Measurements from ENCODE around the gene CAMTA1. TPM values are rescaled to one million over a fixed set of nuclear protein-coding genes. Genes with fewer than 3 reads are reported as not detected.

The CAMTA1 gene
- total RNA-seq, 1 donor from 2014 or later = 63.8 TPM

GRCh38 chr1:7478142-7478790 lies 693.0 kb downstream of the CAMTA1 start:
- no peaks in the 10 kb centered on the region for H3K27me3 Mint-ChIP-seq (ENCODE audit: low read depth)
- no peak overlapping the region for H3K4me3 Mint-ChIP-seq (ENCODE audit: unreplicated experiment)
- TF ChIP-seq, protein P1, sequence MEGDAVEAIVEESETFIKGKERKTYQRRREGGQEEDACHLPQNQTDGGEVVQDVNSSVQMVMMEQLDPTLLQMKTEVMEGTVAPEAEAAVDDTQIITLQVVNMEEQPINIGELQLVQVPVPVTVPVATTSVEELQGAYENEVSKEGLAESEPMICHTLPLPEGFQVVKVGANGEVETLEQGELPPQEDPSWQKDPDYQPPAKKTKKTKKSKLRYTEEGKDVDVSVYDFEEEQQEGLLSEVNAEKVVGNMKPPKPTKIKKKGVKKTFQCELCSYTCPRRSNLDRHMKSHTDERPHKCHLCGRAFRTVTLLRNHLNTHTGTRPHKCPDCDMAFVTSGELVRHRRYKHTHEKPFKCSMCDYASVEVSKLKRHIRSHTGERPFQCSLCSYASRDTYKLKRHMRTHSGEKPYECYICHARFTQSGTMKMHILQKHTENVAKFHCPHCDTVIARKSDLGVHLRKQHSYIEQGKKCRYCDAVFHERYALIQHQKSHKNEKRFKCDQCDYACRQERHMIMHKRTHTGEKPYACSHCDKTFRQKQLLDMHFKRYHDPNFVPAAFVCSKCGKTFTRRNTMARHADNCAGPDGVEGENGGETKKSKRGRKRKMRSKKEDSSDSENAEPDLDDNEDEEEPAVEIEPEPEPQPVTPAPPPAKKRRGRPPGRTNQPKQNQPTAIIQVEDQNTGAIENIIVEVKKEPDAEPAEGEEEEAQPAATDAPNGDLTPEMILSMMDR (IDR thresholded peaks at IDR 0.05) = no peak
- no peaks in the 10 kb centered on the region for H3K36me3 Mint-ChIP-seq (ENCODE audit: low read depth)
- no peaks in the 10 kb centered on the region for H3K9me3 Mint-ChIP-seq (ENCODE audit: low read depth)
- peak overlapping the region; percentile 64 for H3K27ac Mint-ChIP-seq (ENCODE audit: unreplicated experiment)
- DNase-seq (ENCODE audit: low spot score) = no peak
- H3K4me1 Mint-ChIP-seq (ENCODE audit: low read depth) = peaks cover 16% of the 10 kb centered on the region

GRCh38 chr1:7478809-7479499 lies 693.7 kb downstream of the CAMTA1 start:
- TF ChIP-seq, protein P1 (IDR thresholded peaks at IDR 0.05) = no peak
- Mint-ChIP-seq H3K27ac (ENCODE audit: unreplicated experiment) (peak overlapping the region; percentile 64), H3K4me3 (ENCODE audit: unreplicated experiment) (no peak overlapping the region), H3K27me3 (ENCODE audit: low read depth) (no peaks in the 10 kb centered on the region), H3K4me1 (ENCODE audit: low read depth) (peaks cover 17% of the 10 kb centered on the region), H3K36me3 (ENCODE audit: low read depth) (no peaks in the 10 kb centered on the region), H3K9me3 (ENCODE audit: low read depth) (no peaks in the 10 kb centered on the region)
- DNase-seq (ENCODE audit: low spot score) = no peak

DNA sequence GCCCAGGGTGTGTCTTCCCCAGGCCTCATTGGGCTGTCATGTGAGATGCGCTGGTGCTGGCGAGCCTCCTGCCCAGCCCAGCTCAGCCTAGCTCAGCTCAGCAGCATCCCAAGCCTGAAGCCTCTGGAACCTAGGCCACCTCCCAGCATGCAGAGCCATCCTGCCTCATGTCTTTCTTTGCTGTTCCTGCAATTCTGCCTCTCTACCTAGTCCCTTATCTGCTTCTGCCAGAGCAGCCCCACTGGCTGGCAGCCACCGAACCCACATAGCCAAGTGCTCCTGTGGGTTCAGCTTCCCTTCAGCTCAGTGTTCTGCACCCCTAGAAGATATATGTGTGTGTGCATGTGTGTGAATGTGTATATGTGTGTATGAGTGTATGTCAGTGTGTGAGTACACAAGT lies 694.3 kb downstream of the CAMTA1 start:
- TF ChIP-seq, protein P1 (IDR thresholded peaks at IDR 0.05) = no peak
- DNase-seq (ENCODE audit: low spot score) = no peak
- H3K36me3 Mint-ChIP-seq (ENCODE audit: low read depth) = no peaks in the 10 kb centered on the region
- no peak overlapping the region for H3K4me3 Mint-ChIP-seq (ENCODE audit: unreplicated experiment)
- no peaks in the 10 kb centered on the region for H3K9me3 Mint-ChIP-seq (ENCODE audit: low read depth)
- peaks cover 17% of the 10 kb centered on the region for H3K4me1 Mint-ChIP-seq (ENCODE audit: low read depth)
- no peaks in the 10 kb centered on the region for H3K27me3 Mint-ChIP-seq (ENCODE audit: low read depth)
- no peak overlapping the region for H3K27ac Mint-ChIP-seq (ENCODE audit: unreplicated experiment)

GRCh38 chr1:7481194-7481593 lies 695.9 kb downstream of the CAMTA1 start:
- no peak for DNase-seq (ENCODE audit: low spot score)
- H3K4me3 Mint-ChIP-seq (ENCODE audit: unreplicated experiment) = no peak overlapping the region
- TF ChIP-seq, protein P1 (IDR thresholded peaks at IDR 0.05) = no peak
- no peaks in the 10 kb centered on the region for H3K36me3 Mint-ChIP-seq (ENCODE audit: low read depth)
- H3K27me3 Mint-ChIP-seq (ENCODE audit: low read depth) = no peaks in the 10 kb centered on the region
- H3K4me1 Mint-ChIP-seq (ENCODE audit: low read depth) = peaks cover 17% of the 10 kb centered on the region
- no peaks in the 10 kb centered on the region for H3K9me3 Mint-ChIP-seq (ENCODE audit: low read depth)
- no peak overlapping the region for H3K27ac Mint-ChIP-seq (ENCODE audit: unreplicated experiment)

- TF ChIP-seq, protein P1 (IDR thresholded peaks at IDR 0.05) = no peak
- no peaks in the 10 kb centered on the region for H3K27me3 Mint-ChIP-seq (ENCODE audit: low read depth)
- no peak for DNase-seq (ENCODE audit: low spot score)
- H3K36me3 Mint-ChIP-seq (ENCODE audit: low read depth) = no peaks in the 10 kb centered on the region
- no peaks in the 10 kb centered on the region for H3K9me3 Mint-ChIP-seq (ENCODE audit: low read depth)
- H3K4me1 Mint-ChIP-seq (ENCODE audit: low read depth) = peaks cover 17% of the 10 kb centered on the region
- no peak overlapping the region for H3K4me3 Mint-ChIP-seq (ENCODE audit: unreplicated experiment)
- H3K27ac Mint-ChIP-seq (ENCODE audit: unreplicated experiment) = no peak overlapping the region
Observed at GRCh38 chr1:7482077-7482476, 696.8 kb downstream of the CAMTA1 start.
